UCSD-AML1 (cell line): ENCODE measurements around the gene UBE2G1.

Source experiments
- DNase-seq: peaks from one replicate; lab custom pipeline; 2025; ENCODE audit not compliant: unreplicated experiment; lab: John Stamatoyannopoulos, UW

Gene UBE2G1

GRCh38 chr17:4334776-4335584 is 31.5 kb downstream of the UBE2G1 start:
- DNase-seq, result no peak

DNA sequence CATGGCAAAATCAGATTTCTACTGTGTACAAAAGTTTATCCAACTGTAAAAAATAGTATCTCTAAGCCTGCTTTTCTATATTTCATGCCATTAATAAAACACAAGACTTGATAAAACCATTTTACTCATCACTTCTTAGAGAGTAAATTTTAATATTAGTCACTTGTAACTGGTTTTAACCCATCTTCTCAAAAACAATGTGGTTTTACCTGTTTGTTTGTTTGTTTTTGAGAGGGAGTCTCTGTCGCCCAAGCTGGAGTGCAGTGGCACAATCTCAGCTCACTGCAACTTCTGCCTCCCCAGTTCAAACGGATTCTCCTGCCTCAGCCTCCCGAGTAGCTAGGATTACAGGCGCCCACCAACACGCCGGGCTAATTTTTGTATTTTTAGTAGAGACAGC is 32.1 kb downstream of the UBE2G1 start:
- no peak for DNase-seq

DNA sequence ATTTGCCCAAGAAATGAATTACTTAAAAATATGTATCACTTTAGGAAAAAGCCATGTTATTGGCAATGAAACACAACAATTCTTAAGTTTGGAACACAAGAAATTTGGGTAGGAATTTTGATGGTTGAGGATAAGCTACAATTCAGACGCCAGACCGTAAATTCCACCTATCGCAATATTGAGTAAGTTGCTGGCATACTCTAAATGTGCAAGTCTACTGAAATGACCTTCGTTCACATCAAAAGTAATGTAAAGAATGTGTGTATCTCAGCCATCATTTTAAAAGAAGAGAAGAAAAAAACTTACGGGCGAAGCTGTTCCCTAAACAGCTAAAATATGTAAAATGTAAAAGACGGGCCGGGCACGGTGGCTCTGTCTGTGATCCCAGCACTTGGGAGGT is 33.4 kb downstream of the UBE2G1 start:
- no peak for DNase-seq

- DNase-seq, result no peak
Measured at GRCh38 chr17:4332296-4332970, 34.0 kb downstream of the UBE2G1 start.

DNA sequence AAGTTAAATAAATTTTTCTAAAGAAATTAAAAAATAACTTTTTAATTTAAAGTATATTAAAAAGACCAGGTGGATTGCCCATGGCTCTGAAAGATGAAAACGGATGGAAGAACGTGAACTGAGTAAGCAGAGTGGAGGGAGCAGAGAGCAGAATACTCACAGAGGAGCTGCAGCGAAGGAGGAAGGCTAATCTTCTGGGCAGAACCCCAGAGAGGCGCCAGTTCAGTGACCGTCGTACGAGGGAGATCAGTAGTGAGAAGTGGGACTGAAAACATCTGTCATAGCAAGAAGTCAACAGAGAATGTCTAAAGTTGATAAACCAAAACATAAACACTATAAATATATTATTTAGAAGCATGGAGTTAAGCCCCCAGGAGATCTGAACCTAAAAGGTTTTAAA is 34.9 kb downstream of the UBE2G1 start:
- no peak for DNase-seq

DNA sequence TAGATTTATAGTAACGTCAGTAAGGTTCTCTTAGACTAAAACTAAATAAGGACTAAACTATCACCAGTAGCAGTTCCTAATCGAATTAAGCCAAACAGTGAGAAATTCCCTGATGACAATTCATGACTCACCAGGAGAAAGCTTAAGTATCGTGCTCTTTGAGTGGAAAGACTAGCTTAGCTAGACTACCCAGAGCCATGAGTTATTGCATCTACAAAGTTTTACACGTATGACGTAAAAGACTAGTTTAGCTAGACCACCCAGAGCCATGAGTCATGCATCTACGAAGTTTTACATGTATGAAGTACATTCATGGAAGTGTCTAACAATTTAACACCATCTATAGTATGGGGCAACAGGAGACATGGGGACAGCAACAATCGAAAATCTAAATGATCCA is 36.6 kb downstream of the UBE2G1 start:
- DNase-seq, result no peak

GRCh38 chr17:4327606-4328005 is 38.9 kb downstream of the UBE2G1 start:
- DNase-seq, result no peak

- DNase-seq, result no peak
Measured at GRCh38 chr17:4326608-4327007, 39.9 kb downstream of the UBE2G1 start.

- DNase-seq, result no peak
Measured at GRCh38 chr17:4326112-4326511, 40.4 kb downstream of the UBE2G1 start.

DNA sequence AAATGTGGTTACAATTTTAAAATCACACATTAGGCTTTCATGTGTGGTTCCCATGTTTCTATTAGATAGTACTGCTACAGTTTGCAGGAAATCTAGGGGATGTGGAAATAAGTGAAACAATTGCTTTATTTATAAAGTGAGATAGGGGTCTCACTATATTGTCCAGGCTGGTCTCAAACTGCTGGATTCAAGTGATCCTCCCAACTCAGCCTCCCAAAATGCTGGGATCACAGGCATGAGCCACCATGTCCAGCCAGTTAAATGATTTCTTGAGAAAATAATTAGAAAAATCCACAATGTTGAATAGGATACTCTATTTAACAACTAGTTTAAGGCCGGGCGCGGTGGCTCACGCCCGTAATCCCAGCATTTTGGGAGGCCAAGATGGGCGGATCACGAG is 42.0 kb downstream of the UBE2G1 start:
- no peak for DNase-seq

- no peak for DNase-seq
Measured at GRCh38 chr17:4319221-4319620, 47.3 kb downstream of the UBE2G1 start.

DNA sequence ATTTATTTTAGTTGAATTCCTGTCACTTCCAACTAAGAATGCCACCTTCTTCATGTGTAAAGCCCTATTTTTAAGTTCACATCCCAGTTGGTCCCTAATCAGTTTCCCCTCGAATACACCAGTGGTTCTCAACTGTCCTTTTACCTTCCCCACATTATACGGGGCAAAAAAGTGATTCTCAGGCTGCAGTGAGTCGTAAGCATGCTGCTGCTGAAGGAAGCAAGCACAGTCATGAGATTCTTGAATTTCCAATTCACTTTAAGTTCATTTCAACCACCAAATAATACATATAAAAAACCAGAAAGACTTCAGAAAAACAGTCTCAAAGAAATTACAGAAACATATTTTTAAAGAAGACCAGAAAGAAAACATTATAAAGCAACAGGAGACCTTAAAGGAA is 47.9 kb downstream of the UBE2G1 start:
- no peak for DNase-seq

GRCh38 chr17:4318186-4318585 is 48.3 kb downstream of the UBE2G1 start:
- DNase-seq, result no peak

GRCh38 chr17:4317610-4318009 is 48.9 kb downstream of the UBE2G1 start:
- no peak for DNase-seq

GRCh38 chr17:4316648-4317047 is 49.8 kb downstream of the UBE2G1 start:
- DNase-seq, result no peak

- no peak for DNase-seq
Measured at GRCh38 chr17:4314618-4315017, 51.9 kb downstream of the UBE2G1 start.

- DNase-seq, result no peak
Measured at GRCh38 chr17:4314179-4314578, 52.3 kb downstream of the UBE2G1 start.

DNA sequence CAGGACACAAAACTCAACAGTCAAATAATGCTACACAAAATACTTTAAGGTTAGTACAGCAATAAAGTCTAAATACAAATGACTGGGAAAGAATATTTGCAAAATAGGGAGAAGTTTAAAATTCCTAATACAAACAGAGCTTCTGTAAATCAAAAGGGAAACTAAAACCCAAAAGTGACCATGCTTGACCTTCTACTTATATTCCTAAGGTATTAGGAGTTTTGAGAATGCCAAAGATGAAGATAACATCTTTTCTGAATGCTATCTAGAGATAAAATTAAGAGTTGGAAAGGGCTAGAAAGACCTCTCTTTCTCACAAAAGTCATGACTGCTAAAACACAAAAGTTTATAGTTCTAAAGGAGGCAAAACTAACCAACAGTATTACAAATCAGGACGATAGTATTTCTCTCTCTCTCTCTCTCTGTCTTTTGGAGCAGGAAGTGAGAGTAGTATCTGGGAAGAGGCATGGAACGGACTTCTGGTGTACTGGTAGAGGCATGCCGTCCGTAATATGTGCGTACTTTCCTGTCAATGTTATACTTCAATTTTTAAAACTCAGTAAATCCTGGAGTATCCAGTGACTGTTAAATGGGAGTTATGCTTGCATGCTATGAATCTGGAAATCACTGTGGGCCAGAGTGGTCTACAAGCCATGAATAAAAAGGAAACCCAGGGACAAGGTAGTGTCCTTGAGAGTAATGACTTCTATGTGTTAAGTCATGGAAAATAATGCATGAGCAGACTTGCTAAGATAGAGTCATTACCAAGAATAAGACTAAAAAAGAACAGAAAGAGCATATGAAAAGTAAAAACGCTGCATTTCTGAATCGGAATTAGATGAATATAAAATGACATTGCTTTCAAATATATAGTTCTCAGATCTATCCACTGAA is 53.0 kb downstream of the UBE2G1 start:
- no peak for DNase-seq

DNA sequence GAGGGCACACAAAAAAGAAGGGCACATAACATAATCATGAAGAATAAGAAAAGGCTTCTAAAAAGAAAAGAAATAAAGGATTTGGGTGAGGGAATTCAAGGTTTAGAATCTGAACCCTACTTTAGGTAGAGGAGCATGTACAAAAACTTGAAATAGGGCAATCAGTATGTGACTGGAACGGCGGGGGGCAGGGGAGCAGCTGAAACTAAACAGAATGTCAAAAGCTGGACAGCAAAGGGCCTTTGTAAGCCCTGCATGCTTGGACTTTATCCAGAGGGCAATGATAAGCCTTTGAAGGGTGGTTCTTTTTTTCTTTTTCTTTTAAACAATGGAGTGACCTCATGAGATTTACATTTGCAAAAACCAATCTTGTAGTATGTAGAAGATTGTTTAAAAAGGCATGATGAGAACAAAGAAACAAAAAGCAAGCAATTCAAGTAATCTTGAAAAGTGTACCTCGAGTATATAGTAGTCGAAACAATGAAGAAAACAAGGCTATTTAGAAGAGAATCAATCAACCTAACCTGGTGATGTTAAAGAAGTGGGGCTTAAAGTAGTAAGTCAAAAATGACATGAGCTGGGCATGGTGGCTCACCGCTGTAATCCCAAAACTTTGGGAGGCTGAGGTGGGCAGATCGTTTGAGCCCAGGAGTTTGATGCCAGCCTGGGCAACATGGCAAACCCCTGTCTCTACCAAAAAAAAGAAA is 56.0 kb downstream of the UBE2G1 start:
- no peak for DNase-seq

GRCh38 chr17:4309897-4310296 is 56.6 kb downstream of the UBE2G1 start:
- DNase-seq, result no peak
